ENCODE data around the gene SPOP. TPM values are rescaled to one million over a fixed set of nuclear protein-coding genes. Genes with fewer than 3 reads are reported as not detected.
A peak's percentile ranks its signal among the peaks of the same experiment; 100 is the strongest.
"Not testable (repeated sequence)": the region's sequence is repeated elsewhere in the genome, so short reads cannot be mapped to it uniquely, and the experiment has no call there.

The SPOP gene
- total RNA-seq, 4 donors from 2014 or later = 44.3 to 147 (median 99.0) TPM

- no peak for DNase-seq
- intact Hi-C loops (cut with DNase I; ENCODE audit: low total_unique reads) = loop anchor here (10.0 kb wide), 1 partner anchor 203 kb away; no protein-coding TSS in a partner anchor
- H3K27ac ChIP-seq = peak overlapping the region; percentile 93
- no peak for TF ChIP-seq POLR2A (IDR thresholded peaks at IDR 0.05)
- TF ChIP-seq CTCF (IDR thresholded peaks at IDR 0.05) = no peak
- no peak overlapping the region for H3K4me3 ChIP-seq
- H3K9me3 ChIP-seq = no peaks in the 10 kb centered on the region
- H3K4me1 ChIP-seq = peaks cover 0 to 4% of the 10 kb centered on the region in 2 donors
- no peaks in the 10 kb centered on the region for H3K36me3 ChIP-seq
- no peaks in the 10 kb centered on the region for H3K27me3 ChIP-seq
Observed at GRCh38 chr17:49572226-49572625, 105.7 kb downstream of the SPOP start.

GRCh38 chr17:49571764-49572163, 106.1 kb downstream of the SPOP start:
- Histone ChIP-seq H3K36me3 (no peaks in the 10 kb centered on the region), H3K4me3 (no peak overlapping the region), H3K9me3 (no peaks in the 10 kb centered on the region), H3K27me3 (no peaks in the 10 kb centered on the region), H3K27ac (peak overlapping the region; percentile 91 to 93), H3K4me1 (peaks cover 0 to 5% of the 10 kb centered on the region in 2 donors)
- intact Hi-C loops (cut with DNase I; ENCODE audit: low total_unique reads) = loop anchor here (10.0 kb wide), 1 partner anchor 203 kb away; no protein-coding TSS in a partner anchor
- DNase-seq = no peak
- TF ChIP-seq CTCF (IDR thresholded peaks at IDR 0.05) (no peak), POLR2A (IDR thresholded peaks at IDR 0.05) (no peak)

- DNase-seq = no peak
- intact Hi-C loops (cut with DNase I; ENCODE audit: low total_unique reads) = loop anchor here (10.0 kb wide), 1 partner anchor 204 kb away; no protein-coding TSS in a partner anchor
- peak overlapping the region; percentile 91 to 93 for H3K27ac ChIP-seq
- H3K9me3 ChIP-seq = no peaks in the 10 kb centered on the region
- TF ChIP-seq POLR2A (IDR thresholded peaks at IDR 0.05) = no peak
- TF ChIP-seq CTCF (IDR thresholded peaks at IDR 0.05) = no peak
- no peaks in the 10 kb centered on the region for H3K27me3 ChIP-seq
- H3K4me3 ChIP-seq = no peak overlapping the region
- peaks cover 0 to 10% of the 10 kb centered on the region in 2 donors for H3K4me1 ChIP-seq
- no peaks in the 10 kb centered on the region for H3K36me3 ChIP-seq
Observed at GRCh38 chr17:49571283-49571682, 106.6 kb downstream of the SPOP start.

- H3K36me3 ChIP-seq = no peaks in the 10 kb centered on the region
- intact Hi-C loops (cut with DNase I; ENCODE audit: low total_unique reads) = loop anchor here (10.0 kb wide), 1 partner anchor 204 kb away; no protein-coding TSS in a partner anchor
- no peak for DNase-seq
- no peaks in the 10 kb centered on the region for H3K9me3 ChIP-seq
- peak overlapping the region; percentile 91 to 93 for H3K27ac ChIP-seq
- peaks cover 0 to 10% of the 10 kb centered on the region in 2 donors for H3K4me1 ChIP-seq
- TF ChIP-seq CTCF (IDR thresholded peaks at IDR 0.05) (no peak), POLR2A (IDR thresholded peaks at IDR 0.05) (no peak)
- H3K27me3 ChIP-seq = no peaks in the 10 kb centered on the region
- no peak overlapping the region for H3K4me3 ChIP-seq
Observed at GRCh38 chr17:49570540-49571242, 107.2 kb downstream of the SPOP start.

GRCh38 chr17:49568695-49569047, 109.2 kb downstream of the SPOP start:
- H3K4me3 ChIP-seq, H3K4me1 ChIP-seq, H3K27me3 ChIP-seq, H3K9me3 ChIP-seq, H3K36me3 ChIP-seq, DNase-seq: not testable (repeated sequence)
- peak overlapping the region; percentile 67 to 81 for H3K27ac ChIP-seq
- intact Hi-C loops (cut with DNase I; ENCODE audit: low total_unique reads) = loop anchor here (1.0 kb wide), 1 partner anchor 127 kb away; no protein-coding TSS in a partner anchor
